Hepatocyte (in vitro differentiated cells): Measurements from ENCODE around the gene PDS5A.

Source experiments
- EZH2 ChIP-seq: fragments of 200-600 bp; sonication (generic); IDR thresholded peaks from 2 replicates; pipeline ENCODE4 v1.6.1; 2016; ENCODE audit warnings: antibody characterized with exemption, mild to moderate bottlenecking, borderline replicate concordance
- EZH2phosphoT487 ChIP-seq: fragments of 200-600 bp; sonication (generic); IDR thresholded peaks from one replicate; pipeline ENCODE4 v1.6.1; 2018; ENCODE audit warnings: antibody characterized with exemption, mild to moderate bottlenecking, low read depth, moderate library complexity; ENCODE audit not compliant: unreplicated experiment, severe bottlenecking
- TF ChIP-seq, protein P1 (sequence below): fragments of 200-600 bp; sonication (generic); IDR thresholded peaks from 2 replicates; pipeline ENCODE4 v1.5.1; 2016; ENCODE audit warnings: antibody characterized with exemption, mild to moderate bottlenecking; ENCODE audit not compliant: poor library complexity

DNA sequence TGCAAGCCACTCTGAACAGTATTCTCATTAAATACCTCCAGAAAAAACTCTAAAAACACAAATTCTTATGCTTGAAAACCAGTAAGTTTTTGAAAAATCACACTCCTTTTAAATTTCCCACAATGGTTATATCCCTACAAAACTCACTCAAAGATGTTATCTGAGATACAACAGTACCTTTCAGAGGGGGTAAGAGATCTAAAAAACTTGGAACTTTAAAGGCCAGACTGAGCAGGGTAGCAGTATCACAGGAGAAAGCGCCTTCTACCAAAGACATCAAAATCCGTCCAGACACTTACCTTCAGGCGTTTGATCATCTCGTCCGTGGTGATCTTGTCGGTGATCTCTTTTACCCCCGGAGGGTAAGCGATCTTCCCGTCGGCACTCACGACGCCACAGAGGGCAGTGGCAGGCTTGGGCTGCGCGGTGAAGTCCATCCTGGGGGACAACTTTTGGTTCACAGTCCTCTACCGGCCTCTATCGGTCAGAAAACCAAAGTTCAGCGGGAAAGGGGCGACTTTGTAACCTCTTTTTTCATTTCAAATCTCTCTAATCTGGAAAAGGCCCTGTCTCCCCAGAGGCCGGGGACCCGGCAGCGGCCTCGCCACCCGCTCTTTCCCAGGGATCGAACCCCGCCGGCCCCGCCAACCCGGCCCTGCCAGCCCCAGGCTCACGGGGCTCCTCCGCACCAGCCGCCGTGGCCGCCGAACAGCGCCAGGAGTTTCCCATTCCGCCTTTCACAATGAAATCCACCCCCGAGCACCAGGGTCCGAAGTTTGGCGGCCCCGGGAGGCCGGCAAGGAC, 1.4 kb downstream of the PDS5A start:
- no peak for TF ChIP-seq EZH2
- TF ChIP-seq, protein P1, sequence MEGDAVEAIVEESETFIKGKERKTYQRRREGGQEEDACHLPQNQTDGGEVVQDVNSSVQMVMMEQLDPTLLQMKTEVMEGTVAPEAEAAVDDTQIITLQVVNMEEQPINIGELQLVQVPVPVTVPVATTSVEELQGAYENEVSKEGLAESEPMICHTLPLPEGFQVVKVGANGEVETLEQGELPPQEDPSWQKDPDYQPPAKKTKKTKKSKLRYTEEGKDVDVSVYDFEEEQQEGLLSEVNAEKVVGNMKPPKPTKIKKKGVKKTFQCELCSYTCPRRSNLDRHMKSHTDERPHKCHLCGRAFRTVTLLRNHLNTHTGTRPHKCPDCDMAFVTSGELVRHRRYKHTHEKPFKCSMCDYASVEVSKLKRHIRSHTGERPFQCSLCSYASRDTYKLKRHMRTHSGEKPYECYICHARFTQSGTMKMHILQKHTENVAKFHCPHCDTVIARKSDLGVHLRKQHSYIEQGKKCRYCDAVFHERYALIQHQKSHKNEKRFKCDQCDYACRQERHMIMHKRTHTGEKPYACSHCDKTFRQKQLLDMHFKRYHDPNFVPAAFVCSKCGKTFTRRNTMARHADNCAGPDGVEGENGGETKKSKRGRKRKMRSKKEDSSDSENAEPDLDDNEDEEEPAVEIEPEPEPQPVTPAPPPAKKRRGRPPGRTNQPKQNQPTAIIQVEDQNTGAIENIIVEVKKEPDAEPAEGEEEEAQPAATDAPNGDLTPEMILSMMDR, result peak; percentile 83
- no peak for TF ChIP-seq EZH2phosphoT487
